ENCODE data around the gene ADAT1. TPM values are rescaled to one million over a fixed set of nuclear protein-coding genes. Genes with fewer than 3 reads are reported as not detected.

ADAT1 gene
- total and polyA plus RNA-seq, 2 of the 13 experiments (the other 11 are each of a cell fraction or from before 2014, with no cell fraction given), result 18.4 to 40.8 TPM

DNA sequence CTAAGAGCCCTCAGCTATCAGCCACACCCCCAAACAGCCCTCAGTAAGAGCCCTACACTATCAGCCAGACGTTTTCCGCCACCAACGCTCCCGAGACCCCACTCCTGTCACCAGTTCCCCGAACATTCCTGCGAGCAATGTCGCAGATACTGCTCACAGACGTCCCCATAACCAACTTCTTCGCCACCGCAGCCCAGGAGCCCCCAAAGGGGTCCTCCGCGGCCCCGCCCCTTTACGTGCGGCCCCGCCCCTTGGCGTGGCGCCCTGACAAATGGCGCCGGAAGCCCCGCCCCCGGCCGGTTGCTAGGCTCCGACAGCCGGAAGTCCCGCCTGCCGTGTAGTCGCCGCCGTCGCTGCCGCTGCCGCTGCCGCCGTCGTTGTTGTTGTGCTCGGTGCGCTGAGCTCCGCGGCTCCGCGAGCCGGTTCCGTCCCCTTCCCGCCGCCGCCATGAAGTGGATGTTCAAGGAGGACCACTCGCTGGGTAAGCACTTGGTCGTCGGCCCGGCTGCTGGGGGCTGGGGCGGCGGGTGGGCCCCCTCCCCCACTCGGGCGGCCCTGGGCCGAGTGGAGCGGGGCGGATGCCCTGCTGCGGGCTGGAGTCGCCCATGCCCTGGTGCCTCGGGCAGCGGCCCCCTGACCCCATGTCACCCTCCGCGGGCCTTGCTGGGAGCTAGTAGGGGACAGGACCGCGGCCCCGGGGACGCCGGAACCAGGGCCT, 56.9 kb downstream of the ADAT1 start, which contains the start of gene GABARAPL2 (continued):
- TF ChIP-seq KAT7 (CRISPR knock-in tag; IDR thresholded peaks at IDR 0.05; ENCODE audit: borderline replicate concordance), result peak; percentile 95
- TF ChIP-seq, protein P1, sequence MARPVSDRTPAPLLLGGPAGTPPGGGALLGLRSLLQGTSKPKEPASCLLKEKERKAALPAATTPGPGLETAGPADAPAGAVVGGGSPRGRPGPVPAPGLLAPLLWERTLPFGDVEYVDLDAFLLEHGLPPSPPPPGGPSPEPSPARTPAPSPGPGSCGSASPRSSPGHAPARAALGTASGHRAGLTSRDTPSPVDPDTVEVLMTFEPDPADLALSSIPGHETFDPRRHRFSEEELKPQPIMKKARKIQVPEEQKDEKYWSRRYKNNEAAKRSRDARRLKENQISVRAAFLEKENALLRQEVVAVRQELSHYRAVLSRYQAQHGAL (CRISPR knock-in tag; IDR thresholded peaks at IDR 0.05; ENCODE audit: not compliant biosample characterization), result peak; percentile 66
- TF ChIP-seq GABPA (IDR thresholded peaks at IDR 0.05; ENCODE audit: low read depth, low read length), result peak; percentile 87
- peak; percentile 88 for TF ChIP-seq GABPA (CRISPR knock-in tag; IDR thresholded peaks at IDR 0.05; ENCODE audit: low read depth)
- 0 out of 2 replicates have a peak, but pooled peaks have one; percentile 60 for TF ChIP-seq ZNF850 (CRISPR knock-in tag; conservative IDR thresholded peaks at IDR 0.05)
- TF ChIP-seq ZNF878 (CRISPR knock-in tag; IDR thresholded peaks at IDR 0.05), result no peak
- TF ChIP-seq ZNF607 (CRISPR knock-in tag; IDR thresholded peaks at IDR 0.05; ENCODE audit: borderline replicate concordance), result peak; percentile 90
- peak; percentile 86 for TF ChIP-seq ZBTB7B (CRISPR knock-in tag; IDR thresholded peaks at IDR 0.05)
- peak; percentile 32; the same call in 1 of the 2 replicates for TF ChIP-seq NFYB (CRISPR knock-in tag; IDR thresholded peaks at IDR 0.05)
- peak; percentile 49 for TF ChIP-seq RXRA (CRISPR knock-in tag; IDR thresholded peaks at IDR 0.05)
- TF ChIP-seq MIER2 (CRISPR knock-in tag; IDR thresholded peaks at IDR 0.05), result 0 out of 2 replicates have a peak, but pooled peaks have one; percentile 31
- peak; percentile 70; the same call in 1 of the 2 replicates for TF ChIP-seq DR1 (CRISPR knock-in tag; IDR thresholded peaks at IDR 0.05)
- 0 out of 2 replicates have a peak, but pooled peaks have one; percentile 42 for TF ChIP-seq ZNF331 (CRISPR knock-in tag; IDR thresholded peaks at IDR 0.05)
- 0 out of 2 replicates have a peak, but pooled peaks have one; percentile 5 for TF ChIP-seq FOSL1 (CRISPR knock-in tag; IDR thresholded peaks at IDR 0.05; ENCODE audit: borderline replicate concordance)
- TF ChIP-seq, protein P2, sequence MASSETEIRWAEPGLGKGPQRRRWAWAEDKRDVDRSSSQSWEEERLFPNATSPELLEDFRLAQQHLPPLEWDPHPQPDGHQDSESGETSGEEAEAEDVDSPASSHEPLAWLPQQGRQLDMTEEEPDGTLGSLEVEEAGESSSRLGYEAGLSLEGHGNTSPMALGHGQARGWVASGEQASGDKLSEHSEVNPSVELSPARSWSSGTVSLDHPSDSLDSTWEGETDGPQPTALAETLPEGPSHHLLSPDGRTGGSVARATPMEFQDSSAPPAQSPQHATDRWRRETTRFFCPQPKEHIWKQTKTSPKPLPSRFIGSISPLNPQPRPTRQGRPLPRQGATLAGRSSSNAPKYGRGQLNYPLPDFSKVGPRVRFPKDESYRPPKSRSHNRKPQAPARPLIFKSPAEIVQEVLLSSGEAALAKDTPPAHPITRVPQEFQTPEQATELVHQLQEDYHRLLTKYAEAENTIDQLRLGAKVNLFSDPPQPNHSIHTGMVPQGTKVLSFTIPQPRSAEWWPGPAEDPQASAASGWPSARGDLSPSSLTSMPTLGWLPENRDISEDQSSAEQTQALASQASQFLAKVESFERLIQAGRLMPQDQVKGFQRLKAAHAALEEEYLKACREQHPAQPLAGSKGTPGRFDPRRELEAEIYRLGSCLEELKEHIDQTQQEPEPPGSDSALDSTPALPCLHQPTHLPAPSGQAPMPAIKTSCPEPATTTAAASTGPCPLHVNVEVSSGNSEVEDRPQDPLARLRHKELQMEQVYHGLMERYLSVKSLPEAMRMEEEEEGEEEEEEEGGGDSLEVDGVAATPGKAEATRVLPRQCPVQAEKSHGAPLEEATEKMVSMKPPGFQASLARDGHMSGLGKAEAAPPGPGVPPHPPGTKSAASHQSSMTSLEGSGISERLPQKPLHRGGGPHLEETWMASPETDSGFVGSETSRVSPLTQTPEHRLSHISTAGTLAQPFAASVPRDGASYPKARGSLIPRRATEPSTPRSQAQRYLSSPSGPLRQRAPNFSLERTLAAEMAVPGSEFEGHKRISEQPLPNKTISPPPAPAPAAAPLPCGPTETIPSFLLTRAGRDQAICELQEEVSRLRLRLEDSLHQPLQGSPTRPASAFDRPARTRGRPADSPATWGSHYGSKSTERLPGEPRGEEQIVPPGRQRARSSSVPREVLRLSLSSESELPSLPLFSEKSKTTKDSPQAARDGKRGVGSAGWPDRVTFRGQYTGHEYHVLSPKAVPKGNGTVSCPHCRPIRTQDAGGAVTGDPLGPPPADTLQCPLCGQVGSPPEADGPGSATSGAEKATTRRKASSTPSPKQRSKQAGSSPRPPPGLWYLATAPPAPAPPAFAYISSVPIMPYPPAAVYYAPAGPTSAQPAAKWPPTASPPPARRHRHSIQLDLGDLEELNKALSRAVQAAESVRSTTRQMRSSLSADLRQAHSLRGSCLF (CRISPR knock-in tag; IDR thresholded peaks at IDR 0.05; ENCODE audit: borderline replicate concordance), result no peak
- peak; percentile 89 for TF ChIP-seq ZSCAN31 (CRISPR knock-in tag; IDR thresholded peaks at IDR 0.05; ENCODE audit: low read depth)
- TF ChIP-seq, protein P3, sequence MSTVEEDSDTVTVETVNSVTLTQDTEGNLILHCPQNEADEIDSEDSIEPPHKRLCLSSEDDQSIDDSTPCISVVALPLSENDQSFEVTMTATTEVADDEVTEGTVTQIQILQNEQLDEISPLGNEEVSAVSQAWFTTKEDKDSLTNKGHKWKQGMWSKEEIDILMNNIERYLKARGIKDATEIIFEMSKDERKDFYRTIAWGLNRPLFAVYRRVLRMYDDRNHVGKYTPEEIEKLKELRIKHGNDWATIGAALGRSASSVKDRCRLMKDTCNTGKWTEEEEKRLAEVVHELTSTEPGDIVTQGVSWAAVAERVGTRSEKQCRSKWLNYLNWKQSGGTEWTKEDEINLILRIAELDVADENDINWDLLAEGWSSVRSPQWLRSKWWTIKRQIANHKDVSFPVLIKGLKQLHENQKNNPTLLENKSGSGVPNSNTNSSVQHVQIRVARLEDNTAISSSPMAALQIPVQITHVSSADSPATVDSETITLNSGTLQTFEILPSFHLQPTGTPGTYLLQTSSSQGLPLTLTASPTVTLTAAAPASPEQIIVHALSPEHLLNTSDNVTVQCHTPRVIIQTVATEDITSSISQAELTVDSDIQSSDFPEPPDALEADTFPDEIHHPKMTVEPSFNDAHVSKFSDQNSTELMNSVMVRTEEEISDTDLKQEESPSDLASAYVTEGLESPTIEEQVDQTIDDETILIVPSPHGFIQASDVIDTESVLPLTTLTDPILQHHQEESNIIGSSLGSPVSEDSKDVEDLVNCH (CRISPR knock-in tag; IDR thresholded peaks at IDR 0.05), result no peak
- TF ChIP-seq PRPF4 (IDR thresholded peaks at IDR 0.05; ENCODE audit: low read depth, low read length, poor library complexity, severe bottlenecking), result no peak
- no peak for TF ChIP-seq NFRKB (IDR thresholded peaks at IDR 0.05)
- no peak; the same call in 1 of the 2 replicates for TF ChIP-seq ZBTB21 (CRISPR knock-in tag; IDR thresholded peaks at IDR 0.05)
- TF ChIP-seq RXRB (CRISPR knock-in tag; IDR thresholded peaks at IDR 0.05; ENCODE audit: borderline replicate concordance), result 0 out of 2 replicates have a peak, but pooled peaks have one; percentile 32
- TF ChIP-seq ZFP90 (CRISPR knock-in tag; IDR thresholded peaks at IDR 0.05; ENCODE audit: borderline replicate concordance), result peak; percentile 67; the same call in 1 of the 2 replicates
